Lower leg skin (tissue), 3 donors: ENCODE data around the gene TMEM41A.
"Not testable (repeated sequence)": the region's sequence is repeated elsewhere in the genome, so short reads cannot be mapped to it uniquely, and the experiment has no call there.

Source experiments
- CTCF ChIP-seq, 3 donors: fragments of 450-650 bp; IDR thresholded peaks; one replicate each; pipeline ENCODE4 v1.5.1; 2016; ENCODE audit warnings: antibody characterized with exemption in 3 of 3, mild to moderate bottlenecking in 3 of 3, moderate library complexity in 2 of 3
- POLR2A ChIP-seq, 2 donors: fragments of 450-650 bp; IDR thresholded peaks; one replicate each; pipeline ENCODE4 v1.6.1; 2016 to 2017; ENCODE audit warnings: antibody characterized with exemption in 2 of 2, mild to moderate bottlenecking in 1 of 2, moderate library complexity in 1 of 2

GRCh38 chr3:185451432-185451831, 47.4 kb downstream of the TMEM41A start:
- not testable (repeated sequence) for TF ChIP-seq POLR2A, CTCF (IDR thresholded peaks at IDR 0.05)
